ENCODE measurements around the gene GPR39. TPM values are rescaled to one million over a fixed set of nuclear protein-coding genes. Genes with fewer than 3 reads are reported as not detected.
A peak's percentile ranks its signal among the peaks of the same experiment; 100 is the strongest.

GPR39 gene
- total RNA-seq, 1 experiment from 2014 or later = 34.8 TPM

DNA sequence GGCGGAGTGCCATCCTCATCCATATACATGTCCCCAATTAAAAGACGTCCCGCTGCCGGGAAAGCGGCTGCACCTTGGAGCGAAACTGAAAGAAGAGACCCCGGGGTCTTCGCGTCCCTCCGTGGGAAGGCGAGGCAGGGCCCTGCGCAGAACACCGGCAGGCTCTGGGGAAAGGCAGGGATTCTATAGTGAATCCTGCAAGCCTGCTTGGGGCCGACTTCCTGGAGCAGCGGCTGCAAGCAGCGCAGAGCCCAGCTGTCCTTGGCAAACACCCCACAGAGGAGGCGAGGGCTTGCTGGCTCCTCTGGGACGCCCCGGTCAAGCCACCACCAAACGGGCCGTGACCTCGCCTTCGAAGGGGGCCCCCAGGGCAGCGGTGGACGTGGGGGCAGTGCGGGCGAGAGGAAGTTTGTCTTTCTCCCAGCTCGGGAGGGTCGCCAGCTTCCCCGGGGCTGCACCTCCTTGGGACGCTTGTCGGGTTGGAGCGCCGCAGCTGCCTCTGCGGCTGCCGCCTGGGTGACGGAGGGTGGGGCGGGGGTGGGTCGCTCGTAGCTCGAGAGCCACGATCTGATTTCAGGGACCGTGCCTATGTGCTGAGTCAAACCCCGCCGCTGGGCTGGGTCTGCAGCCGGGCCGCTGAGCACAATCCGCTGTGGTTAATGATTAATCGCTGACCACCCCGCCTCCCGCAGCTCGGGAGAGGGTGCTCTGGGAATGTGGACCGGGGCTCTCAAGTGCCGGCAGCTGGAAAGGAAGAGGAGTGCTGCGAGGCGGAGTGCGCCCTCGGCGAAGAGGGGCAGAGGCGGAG is 486 bp upstream of the GPR39 start:
- H3K27me3 ChIP-seq (ENCODE audit: low read length) = no peaks in the 10 kb centered on the region
- H3K36me3 ChIP-seq (ENCODE audit: low read depth, low read length) = no peaks in the 10 kb centered on the region
- H3K27ac ChIP-seq (ENCODE audit: low read length) = peak overlapping the region; percentile 93
- peak overlapping the region; percentile 96 for H3K4me2 ChIP-seq (ENCODE audit: low read length)
- intact Hi-C loops (cut with micrococcal nuclease) = loop anchor here (1.0 to 10.0 kb wide), 7 partner anchors 14 to 1429 kb away; no protein-coding TSS in a partner anchor
- peaks cover 45% of the 10 kb centered on the region for H3K79me2 ChIP-seq (ENCODE audit: low read length)
- ATAC-seq = peak; percentile 77
- H3K4me3 ChIP-seq (ENCODE audit: low read length) = peak overlapping the region; percentile 88
- peak; percentile 95 for TF ChIP-seq EZH2phosphoT487 (IDR thresholded peaks at IDR 0.05; ENCODE audit: borderline replicate concordance, low read length)
- TF ChIP-seq, protein P1, sequence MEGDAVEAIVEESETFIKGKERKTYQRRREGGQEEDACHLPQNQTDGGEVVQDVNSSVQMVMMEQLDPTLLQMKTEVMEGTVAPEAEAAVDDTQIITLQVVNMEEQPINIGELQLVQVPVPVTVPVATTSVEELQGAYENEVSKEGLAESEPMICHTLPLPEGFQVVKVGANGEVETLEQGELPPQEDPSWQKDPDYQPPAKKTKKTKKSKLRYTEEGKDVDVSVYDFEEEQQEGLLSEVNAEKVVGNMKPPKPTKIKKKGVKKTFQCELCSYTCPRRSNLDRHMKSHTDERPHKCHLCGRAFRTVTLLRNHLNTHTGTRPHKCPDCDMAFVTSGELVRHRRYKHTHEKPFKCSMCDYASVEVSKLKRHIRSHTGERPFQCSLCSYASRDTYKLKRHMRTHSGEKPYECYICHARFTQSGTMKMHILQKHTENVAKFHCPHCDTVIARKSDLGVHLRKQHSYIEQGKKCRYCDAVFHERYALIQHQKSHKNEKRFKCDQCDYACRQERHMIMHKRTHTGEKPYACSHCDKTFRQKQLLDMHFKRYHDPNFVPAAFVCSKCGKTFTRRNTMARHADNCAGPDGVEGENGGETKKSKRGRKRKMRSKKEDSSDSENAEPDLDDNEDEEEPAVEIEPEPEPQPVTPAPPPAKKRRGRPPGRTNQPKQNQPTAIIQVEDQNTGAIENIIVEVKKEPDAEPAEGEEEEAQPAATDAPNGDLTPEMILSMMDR (conservative IDR thresholded peaks at IDR 0.05; ENCODE audit: low read depth, low read length) = no peak
- H2AFZ ChIP-seq (ENCODE audit: low read length) = peak overlapping the region; percentile 68
- ChIA-PET POLR2A (ENCODE audit: unreplicated experiment) (interaction anchor here (0.6 to 1.0 kb wide), 9 partner anchors 11 to 234 kb away, joined by 3 to 11 read pairs (median 4); no protein-coding TSS in a partner anchor), CTCF (interaction anchor here (0.6 to 1.5 kb wide), 6 partner anchors 12 to 733 kb away, joined by 3 to 5 read pairs (median 4); no protein-coding TSS in a partner anchor)
- no peaks in the 10 kb centered on the region for H3F3A ChIP-seq (ENCODE audit: low read length, unreplicated experiment)
- H3K9ac ChIP-seq (ENCODE audit: low read length) = peak overlapping the region; percentile 74
- no peaks in the 10 kb centered on the region for H3K9me2 ChIP-seq (replicated peaks; ENCODE audit: low read length)
- no peaks in the 10 kb centered on the region for H3K9me3 ChIP-seq (ENCODE audit: low read length)
- BruUV-seq (replicated peaks) = TSS peak; percentile 76
- H3K4me1 ChIP-seq (ENCODE audit: insufficient read depth, low read length) = peaks cover 47% of the 10 kb centered on the region
- peaks cover 23% of the 10 kb centered on the region for H4K20me1 ChIP-seq (ENCODE audit: low read length)
- DNase-seq = peak; percentile 99

DNA sequence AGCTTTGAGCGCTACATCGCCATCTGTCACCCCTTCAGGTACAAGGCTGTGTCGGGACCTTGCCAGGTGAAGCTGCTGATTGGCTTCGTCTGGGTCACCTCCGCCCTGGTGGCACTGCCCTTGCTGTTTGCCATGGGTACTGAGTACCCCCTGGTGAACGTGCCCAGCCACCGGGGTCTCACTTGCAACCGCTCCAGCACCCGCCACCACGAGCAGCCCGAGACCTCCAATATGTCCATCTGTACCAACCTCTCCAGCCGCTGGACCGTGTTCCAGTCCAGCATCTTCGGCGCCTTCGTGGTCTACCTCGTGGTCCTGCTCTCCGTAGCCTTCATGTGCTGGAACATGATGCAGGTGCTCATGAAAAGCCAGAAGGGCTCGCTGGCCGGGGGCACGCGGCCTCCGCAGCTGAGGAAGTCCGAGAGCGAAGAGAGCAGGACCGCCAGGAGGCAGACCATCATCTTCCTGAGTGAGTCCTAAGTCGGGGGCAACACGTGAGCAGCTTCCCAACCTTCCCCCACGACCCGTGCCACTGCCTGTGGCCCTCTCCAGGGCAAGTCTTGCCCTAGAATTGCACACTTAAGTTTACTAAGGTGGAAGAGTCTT is 928 bp downstream of the GPR39 start:
- Histone ChIP-seq H3K79me2 (ENCODE audit: low read length) (peaks cover 59% of the 10 kb centered on the region), H3F3A (ENCODE audit: low read length, unreplicated experiment) (no peaks in the 10 kb centered on the region), H3K4me3 (ENCODE audit: low read length) (peak overlapping the region; percentile 88), H3K9me2 (replicated peaks; ENCODE audit: low read length) (no peaks in the 10 kb centered on the region), H3K36me3 (ENCODE audit: low read depth, low read length) (no peaks in the 10 kb centered on the region), H3K4me2 (ENCODE audit: low read length) (peak overlapping the region; percentile 77), H3K27me3 (ENCODE audit: low read length) (no peaks in the 10 kb centered on the region), H3K9ac (ENCODE audit: low read length) (peak overlapping the region; percentile 72), H3K27ac (ENCODE audit: low read length) (peak overlapping the region; percentile 86), H2AFZ (ENCODE audit: low read length) (no peak overlapping the region), H4K20me1 (ENCODE audit: low read length) (peaks cover 24% of the 10 kb centered on the region), H3K4me1 (ENCODE audit: insufficient read depth, low read length) (peaks cover 60% of the 10 kb centered on the region), H3K9me3 (ENCODE audit: low read length) (no peaks in the 10 kb centered on the region)
- POLR2A ChIA-PET (ENCODE audit: unreplicated experiment) = interaction anchor here (0.6 kb wide), 1 partner anchor 69 kb away, joined by 3 read pairs; no protein-coding TSS in a partner anchor
- ATAC-seq (no peak), DNase-seq (no peak)
- intact Hi-C loops (cut with micrococcal nuclease) = loop anchor here (1.0 to 10.0 kb wide), 5 partner anchors 17 to 1427 kb away; no protein-coding TSS in a partner anchor
- TF ChIP-seq EZH2 (IDR thresholded peaks at IDR 0.05; ENCODE audit: low read length, unreplicated experiment) = no peak
- TF ChIP-seq, protein P1 (conservative IDR thresholded peaks at IDR 0.05; ENCODE audit: low read depth, low read length) = no peak
- no peak for TF ChIP-seq EZH2phosphoT487 (IDR thresholded peaks at IDR 0.05; ENCODE audit: borderline replicate concordance, low read length)
- CTCF ChIA-PET = no interaction called here
- BruUV-seq (replicated peaks) = no TSS peak

All from PC-3 (cell line).